Body of pancreas (tissue), 4 donors: ENCODE measurements around the gene TOMM7.

Experiments
- POLR2A ChIP-seq, 3 donors: fragments of 450-650 bp; IDR thresholded peaks; one replicate each; pipeline ENCODE4 v1.6.1; 2016; ENCODE audit warnings: antibody characterized with exemption in 3 of 3, mild to moderate bottlenecking in 2 of 3
- TF ChIP-seq, protein P1 (sequence below), 7 experiments: fragments of 450-650 bp in 4 of 7; fragments of 200-600 bp in 3 of 7; sonication (generic) in 3 of 7; IDR thresholded peaks; one replicate each; pipeline ENCODE4 v1.5.1; 2016 to 2019; ENCODE audit warnings: antibody characterized with exemption in 7 of 7

DNA sequence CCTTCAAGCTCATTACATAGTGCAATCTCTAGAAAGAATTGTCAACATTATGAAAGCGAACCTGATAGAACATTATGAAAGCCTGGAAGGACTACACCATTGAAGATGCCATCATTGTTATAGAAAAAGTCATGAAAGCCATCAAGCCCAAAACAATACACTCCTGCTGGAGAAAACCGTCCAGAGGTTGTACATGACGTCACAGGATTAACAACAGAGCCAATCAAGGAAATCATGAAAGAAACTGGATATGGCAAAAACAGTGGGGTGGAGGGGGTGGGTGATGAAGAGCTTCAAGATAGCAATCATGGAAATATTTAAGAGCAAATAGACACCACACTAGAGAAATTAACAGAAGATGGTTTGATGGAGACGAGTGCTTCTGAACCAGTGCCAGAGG is 45.7 kb downstream of the TOMM7 start:
- no peak for TF ChIP-seq POLR2A (IDR thresholded peaks at IDR 0.05)
- TF ChIP-seq, protein P1, sequence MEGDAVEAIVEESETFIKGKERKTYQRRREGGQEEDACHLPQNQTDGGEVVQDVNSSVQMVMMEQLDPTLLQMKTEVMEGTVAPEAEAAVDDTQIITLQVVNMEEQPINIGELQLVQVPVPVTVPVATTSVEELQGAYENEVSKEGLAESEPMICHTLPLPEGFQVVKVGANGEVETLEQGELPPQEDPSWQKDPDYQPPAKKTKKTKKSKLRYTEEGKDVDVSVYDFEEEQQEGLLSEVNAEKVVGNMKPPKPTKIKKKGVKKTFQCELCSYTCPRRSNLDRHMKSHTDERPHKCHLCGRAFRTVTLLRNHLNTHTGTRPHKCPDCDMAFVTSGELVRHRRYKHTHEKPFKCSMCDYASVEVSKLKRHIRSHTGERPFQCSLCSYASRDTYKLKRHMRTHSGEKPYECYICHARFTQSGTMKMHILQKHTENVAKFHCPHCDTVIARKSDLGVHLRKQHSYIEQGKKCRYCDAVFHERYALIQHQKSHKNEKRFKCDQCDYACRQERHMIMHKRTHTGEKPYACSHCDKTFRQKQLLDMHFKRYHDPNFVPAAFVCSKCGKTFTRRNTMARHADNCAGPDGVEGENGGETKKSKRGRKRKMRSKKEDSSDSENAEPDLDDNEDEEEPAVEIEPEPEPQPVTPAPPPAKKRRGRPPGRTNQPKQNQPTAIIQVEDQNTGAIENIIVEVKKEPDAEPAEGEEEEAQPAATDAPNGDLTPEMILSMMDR (IDR thresholded peaks at IDR 0.05) = no peak
